Retina (tissue), 1 donor: ENCODE data around the gene TLX2.
"Not testable (repeated sequence)": the region's sequence is repeated elsewhere in the genome, so short reads cannot be mapped to it uniquely, and the experiment has no call there.

ENCODE experiments used
- DNase-seq: peaks from one replicate; pipeline ENCODE4 v3.0.0-alpha.2; 2016

Gene TLX2

GRCh38 chr2:74558284-74559230 is 44.3 kb downstream of the TLX2 start:
- no peak for DNase-seq

GRCh38 chr2:74559912-74560311 is 45.7 kb downstream of the TLX2 start:
- DNase-seq, result no peak

- no peak for DNase-seq
These were observed 46.3 kb downstream of the TLX2 start for GRCh38 chr2:74560591-74560990.

- DNase-seq, result not testable (repeated sequence)
These were observed 46.8 kb downstream of the TLX2 start for GRCh38 chr2:74561022-74561421.

- DNase-seq, result no peak
These were observed 48.0 kb downstream of the TLX2 start for GRCh38 chr2:74562126-74562775.

- DNase-seq, result no peak
These were observed 50.0 kb downstream of the TLX2 start for GRCh38 chr2:74564222-74564621.

- no peak for DNase-seq
These were observed 52.0 kb downstream of the TLX2 start for GRCh38 chr2:74566076-74566753.

- DNase-seq, result no peak
These were observed 52.5 kb downstream of the TLX2 start for GRCh38 chr2:74566754-74567085.
